ENCODE measurements around the gene TRH. TPM values are rescaled to one million over a fixed set of nuclear protein-coding genes. Genes with fewer than 3 reads are reported as not detected.

Gene TRH
- total and polyA plus RNA-seq, 2 of the 4 experiments (the other 2 are of a cell fraction), result not detected

DNA sequence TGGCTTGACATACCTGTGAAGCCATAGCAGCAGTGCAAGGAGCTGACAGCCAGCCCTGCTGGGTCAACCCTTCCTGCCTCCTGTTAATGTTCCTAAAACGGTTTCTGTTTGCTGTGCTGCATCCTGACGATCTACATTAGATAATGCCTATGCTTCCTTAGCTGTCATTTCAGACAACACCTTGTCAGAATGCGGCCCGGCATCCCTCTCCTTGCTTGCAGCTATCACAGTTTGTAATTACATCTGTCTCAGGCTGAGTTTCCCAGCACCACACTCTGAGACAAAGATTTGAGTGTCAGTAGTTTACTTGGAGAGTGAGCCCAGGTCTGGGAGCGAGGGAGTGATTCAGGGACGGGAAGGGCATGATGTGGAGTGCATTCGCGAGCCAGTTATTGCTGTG, 9.0 kb downstream of the TRH start:
- no peak overlapping the region for H3K18ac ChIP-seq (ENCODE audit: low read depth, low read length)
- CTCF ChIA-PET, result no interaction called here
- no peaks in the 10 kb centered on the region for H3K4me1 ChIP-seq (ENCODE audit: control insufficient read depth, insufficient read depth, low read length)
- H3K27ac ChIP-seq (ENCODE audit: insufficient read depth, low read length), result no peak overlapping the region
- POLR2A ChIA-PET (ENCODE audit: unreplicated experiment), result no interaction called here
- no peaks in the 10 kb centered on the region for H3K36me3 ChIP-seq (ENCODE audit: control insufficient read depth, insufficient read depth, low read length)
- peaks cover 3% of the 10 kb centered on the region for H3K9me3 ChIP-seq (ENCODE audit: control insufficient read depth, insufficient read depth, low read length)
- H3K4ac ChIP-seq (ENCODE audit: low read depth, low read length), result no peak overlapping the region
- ATAC-seq (ENCODE audit: low read depth), result no peak
- intact Hi-C loops (cut with micrococcal nuclease), result no loop called here
- no peak overlapping the region for H2BK120ac ChIP-seq (ENCODE audit: low read depth, low read length)
- H2BK5ac ChIP-seq (ENCODE audit: low read depth, low read length, poor library complexity, severe bottlenecking), result no peak overlapping the region
- H4K5ac ChIP-seq (ENCODE audit: low read depth, low read length), result no peak overlapping the region
- no peak overlapping the region for H2BK20ac ChIP-seq (ENCODE audit: low read depth, low read length)
- no peak overlapping the region for H4K8ac ChIP-seq (ENCODE audit: low read depth in 2 of 2, low read length in 2 of 2)
- dilution Hi-C loops (cut with HindIII; ENCODE audit: low sequenced_read_pairs, unreplicated experiment), result no loop called here
- no peak overlapping the region for H2AFZ ChIP-seq (replicated peaks; ENCODE audit: low read length, poor library complexity)
- no peaks in the 10 kb centered on the region for H3K79me1 ChIP-seq (ENCODE audit: low read depth in 1 of 2, low read length in 2 of 2)
- H3K23ac ChIP-seq (ENCODE audit: low read depth, low read length), result no peak overlapping the region
- no peak for TF ChIP-seq POLR2A (IDR thresholded peaks at IDR 0.05; ENCODE audit: low read depth, low read length)
- TF ChIP-seq CHD1 (IDR thresholded peaks at IDR 0.05; ENCODE audit: low read depth, low read length), result no peak
- TF ChIP-seq CEBPB (IDR thresholded peaks at IDR 0.05; ENCODE audit: low read depth, low read length), result no peak
- no peak for TF ChIP-seq RCOR1 (IDR thresholded peaks at IDR 0.05; ENCODE audit: insufficient replicate concordance, low read length)
- TF ChIP-seq ELK1 (IDR thresholded peaks at IDR 0.05; ENCODE audit: borderline replicate concordance, low read depth, low read length), result no peak
- TF ChIP-seq, protein P1, sequence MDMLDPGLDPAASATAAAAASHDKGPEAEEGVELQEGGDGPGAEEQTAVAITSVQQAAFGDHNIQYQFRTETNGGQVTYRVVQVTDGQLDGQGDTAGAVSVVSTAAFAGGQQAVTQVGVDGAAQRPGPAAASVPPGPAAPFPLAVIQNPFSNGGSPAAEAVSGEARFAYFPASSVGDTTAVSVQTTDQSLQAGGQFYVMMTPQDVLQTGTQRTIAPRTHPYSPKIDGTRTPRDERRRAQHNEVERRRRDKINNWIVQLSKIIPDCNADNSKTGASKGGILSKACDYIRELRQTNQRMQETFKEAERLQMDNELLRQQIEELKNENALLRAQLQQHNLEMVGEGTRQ (IDR thresholded peaks at IDR 0.05; ENCODE audit: low read depth, low read length), result no peak
- no peak overlapping the region for H3K4me2 ChIP-seq (ENCODE audit: low read depth, low read length)
- H4K91ac ChIP-seq (ENCODE audit: insufficient read depth, low read depth, low read length), result no peak overlapping the region
- H4K20me1 ChIP-seq (ENCODE audit: insufficient read depth, low read length), result no peaks in the 10 kb centered on the region
- no peak overlapping the region for H3K56ac ChIP-seq (ENCODE audit: extremely low read depth, insufficient read depth, low read length)
- peaks cover 60% of the 10 kb centered on the region for H3K27me3 ChIP-seq (ENCODE audit: control insufficient read depth, insufficient read depth, low read length)
- no peak overlapping the region for H3K9ac ChIP-seq (ENCODE audit: low read depth, low read length)
- in situ Hi-C loops (cut with MboI; ENCODE audit: low sequenced_read_pairs), result no loop called here
- no peak overlapping the region for H2AK9ac ChIP-seq (replicated peaks; ENCODE audit: low read depth, low read length, poor library complexity)
- WGBS, 2 experiments (ENCODE audit: extremely low coverage in 2 of 2, insufficient read length in 1 of 2), result 0% methylated on average over 2 of the region's 8 CpGs; no CpG with 5 or more reads in 1 of the 2 experiments
- no peak overlapping the region for H2AK5ac ChIP-seq (ENCODE audit: low read depth, low read length)
- H2BK15ac ChIP-seq (ENCODE audit: low read depth, low read length), result no peak overlapping the region
- BruUV-seq (replicated peaks), result no TSS peak
- no peak overlapping the region for H3K14ac ChIP-seq (replicated peaks; ENCODE audit: low read depth, low read length)
- no peak overlapping the region for H3K4me3 ChIP-seq (ENCODE audit: insufficient read depth, low read depth, low read length)
- no peaks in the 10 kb centered on the region for H3K9me1 ChIP-seq (ENCODE audit: insufficient read depth, low read length)
- DNase-seq, result no peak
